Activated CD8-positive, alpha-beta T cell treated with anti-CD3 and anti-CD28 coated beads for 36 hours (primary cell): ENCODE results near the gene MTA2. TPM values are rescaled to one million over a fixed set of nuclear protein-coding genes. Genes with fewer than 3 reads are reported as not detected.

Source experiments
- ATAC-seq: fragments of 200-7000 bp; cut with Tn5 transposase; one replicate; pipeline ENCODE4 v1.10.0; 2021; ENCODE audit warnings: mild to moderate bottlenecking, moderate library complexity
- CTCF ChIA-PET: fragments of 350-600 bp; sonication (Branson Sonifier 250); formaldehyde crosslinking; loops from one replicate; lab custom pipeline; 2021; ENCODE audit warnings: antibody characterized with exemption; lab: Charles Lee
- POLR2A ChIA-PET: fragments of 350-600 bp; sonication (Branson Sonifier 250); formaldehyde crosslinking; loops from one replicate; lab custom pipeline; 2021; ENCODE audit warnings: antibody characterized with exemption; lab: Charles Lee
- DNase-seq: peaks from one replicate; pipeline ENCODE4 v3.0.0-alpha.2; 2020
- H3K27ac Mint-ChIP-seq: one replicate; pipeline ENCODE4 v1.8.0; 2021; ENCODE audit warnings: mild to moderate bottlenecking, mixed read lengths
- H3K27me3 Mint-ChIP-seq: one replicate; pipeline ENCODE4 v1.8.0; 2021; ENCODE audit warnings: mixed read lengths
- H3K36me3 Mint-ChIP-seq: one replicate; pipeline ENCODE4 v1.8.0; 2021; ENCODE audit warnings: low read depth, mixed read lengths
- H3K4me1 Mint-ChIP-seq: one replicate; pipeline ENCODE4 v1.8.0; 2021; ENCODE audit warnings: low read depth, mixed read lengths
- H3K4me3 Mint-ChIP-seq: one replicate; pipeline ENCODE4 v1.8.0; 2021; ENCODE audit warnings: mild to moderate bottlenecking, moderate library complexity, mixed read lengths
- H3K9me3 Mint-ChIP-seq: one replicate; pipeline ENCODE4 v1.8.0; 2021; ENCODE audit warnings: mixed read lengths
- CTCF ChIP-seq: fragments of 200-600 bp; IDR thresholded peaks from one replicate; pipeline ENCODE4 v1.8.0; 2022; ENCODE audit warnings: antibody characterized with exemption, mild to moderate bottlenecking
- intact Hi-C: fragments of 100-400 bp; cut with micrococcal nuclease; formaldehyde crosslinking; loops from one replicate; pipeline ENCODE4 v1.10.0; 2022
- total RNA-seq, 2 experiments: library from RNA; stranded (reverse); gene quantifications; one replicate each; pipeline ENCODE4 v1.2.3, GENCODE V29; 2021

MTA2 gene
- total RNA-seq, 2 experiments from 2014 or later = 159 to 164 TPM

GRCh38 chr11:62559204-62559603, 42.5 kb downstream of the MTA2 start:
- intact Hi-C loops = loop anchor here (5.0 kb wide), 1 partner anchor 132 kb away; no protein-coding TSS in a partner anchor
- no peak for TF ChIP-seq CTCF
- DNase-seq (no peak), ATAC-seq (no peak)
- peaks cover 56% of the 10 kb centered on the region for H3K36me3 Mint-ChIP-seq
- peaks cover 74% of the 10 kb centered on the region for H3K4me1 Mint-ChIP-seq
- H3K9me3 Mint-ChIP-seq = no peaks in the 10 kb centered on the region
- ChIA-PET CTCF (interaction anchor here (0.9 to 5.4 kb wide), 8 partner anchors 11 to 323 kb away, joined by 3 to 80 read pairs (median 10); partner anchors contain the start of gene EEF1G), POLR2A (interaction anchor here (0.8 to 14.2 kb wide), 7 partner anchors 11 to 297 kb away, joined by 3 to 156 read pairs (median 4); partner anchors contain the start of gene EEF1G)
- H3K4me3 Mint-ChIP-seq = no peak overlapping the region
- H3K27ac Mint-ChIP-seq = peak overlapping the region; percentile 94
- no peaks in the 10 kb centered on the region for H3K27me3 Mint-ChIP-seq

GRCh38 chr11:62558669-62559068, 43.0 kb downstream of the MTA2 start:
- CTCF ChIA-PET = interaction anchor here (0.9 to 5.4 kb wide), 5 partner anchors 11 to 324 kb away, joined by 3 to 80 read pairs (median 25); no protein-coding TSS in a partner anchor
- H3K9me3 Mint-ChIP-seq = no peaks in the 10 kb centered on the region
- DNase-seq = no peak
- H3K4me3 Mint-ChIP-seq = no peak overlapping the region
- H3K27ac Mint-ChIP-seq = peak overlapping the region; percentile 94
- POLR2A ChIA-PET = interaction anchor here (0.8 to 14.2 kb wide), 5 partner anchors 11 to 297 kb away, joined by 3 to 156 read pairs (median 6); partner anchors contain the start of gene EEF1G
- H3K36me3 Mint-ChIP-seq = peaks cover 56% of the 10 kb centered on the region
- peaks cover 77% of the 10 kb centered on the region for H3K4me1 Mint-ChIP-seq
- TF ChIP-seq CTCF = no peak
- no peak for ATAC-seq
- intact Hi-C loops = loop anchor here (5.0 kb wide), 1 partner anchor 131 kb away; no protein-coding TSS in a partner anchor
- no peaks in the 10 kb centered on the region for H3K27me3 Mint-ChIP-seq

- Mint-ChIP-seq H3K27me3 (no peaks in the 10 kb centered on the region), H3K36me3 (peaks cover 51% of the 10 kb centered on the region), H3K9me3 (no peaks in the 10 kb centered on the region), H3K4me1 (peaks cover 90% of the 10 kb centered on the region), H3K4me3 (peak overlapping the region; percentile 41), H3K27ac (peak overlapping the region; percentile 94)
- intact Hi-C loops = loop anchor here (2.0 to 5.0 kb wide), 2 partner anchors 14 to 130 kb away; no protein-coding TSS in a partner anchor
- TF ChIP-seq CTCF = no peak
- ChIA-PET CTCF (interaction anchor here (0.8 to 5.4 kb wide), 17 partner anchors 9 to 170 kb away, joined by 3 to 80 read pairs (median 3); partner anchors contain the start of genes C11orf98, CSKMT, HNRNPUL2 and MTA2), POLR2A (interaction anchor here (0.7 to 14.2 kb wide), 12 partner anchors 13 to 324 kb away, joined by 3 to 156 read pairs (median 6); partner anchors contain the start of genes C11orf98, CSKMT, EEF1G and LBHD1)
- DNase-seq (peak; percentile 88), ATAC-seq (peak; percentile 31)
Observed at GRCh38 chr11:62556875-62557631, 44.6 kb downstream of the MTA2 start.

- Mint-ChIP-seq H3K27me3 (no peaks in the 10 kb centered on the region), H3K27ac (peak overlapping the region; percentile 94), H3K4me1 (peaks cover 92% of the 10 kb centered on the region), H3K9me3 (no peaks in the 10 kb centered on the region), H3K36me3 (peaks cover 46% of the 10 kb centered on the region), H3K4me3 (peak overlapping the region; percentile 41)
- ChIA-PET POLR2A (interaction anchor here (1.0 to 14.2 kb wide), 13 partner anchors 7 to 589 kb away, joined by 3 to 156 read pairs (median 6); partner anchors contain the start of genes C11orf98, CSKMT, EEF1G and FTH1), CTCF (interaction anchor here (0.6 to 8.1 kb wide), 18 partner anchors 8 to 1800 kb away, joined by 3 to 97 read pairs (median 4); partner anchors contain the start of genes EML3, HNRNPUL2, MTA2 and TUT1)
- peak; percentile 68 for ATAC-seq
- DNase-seq = peak; percentile 95
- intact Hi-C loops = loop anchor here (2.0 to 5.0 kb wide), 2 partner anchors 13 to 129 kb away; no protein-coding TSS in a partner anchor
- no peak for TF ChIP-seq CTCF
Observed at GRCh38 chr11:62556108-62556874, 45.4 kb downstream of the MTA2 start.
